ENCODE data around the gene TIMM44. TPM values are rescaled to one million over a fixed set of nuclear protein-coding genes. Genes with fewer than 3 reads are reported as not detected.

The TIMM44 gene
- total RNA-seq, 1 donor from 2014 or later, result 39.0 TPM

- H3K4me3 ChIP-seq (ENCODE audit: low read depth, low read length), result no peak overlapping the region
- DNase-seq (ENCODE audit: low read depth), result no peak
- no peak for TF ChIP-seq CTCF (conservative IDR thresholded peaks at IDR 0.05; ENCODE audit: low read depth, low read length)
These were observed 4.5 kb upstream of the TIMM44 start for GRCh38 chr19:7947939-7948338.

- DNase-seq (ENCODE audit: low read depth), result no peak
- peak; percentile 90 for TF ChIP-seq CTCF (conservative IDR thresholded peaks at IDR 0.05; ENCODE audit: low read depth, low read length)
- peak overlapping the region; percentile 93 for H3K4me3 ChIP-seq (ENCODE audit: low read depth, low read length)
These were observed 803 bp upstream of the TIMM44 start for GRCh38 chr19:7944177-7944761.

- no peak for DNase-seq (ENCODE audit: low read depth)
- peak overlapping the region; percentile 93 for H3K4me3 ChIP-seq (ENCODE audit: low read depth, low read length)
- no peak for TF ChIP-seq CTCF (conservative IDR thresholded peaks at IDR 0.05; ENCODE audit: low read depth, low read length)
These were observed 454 bp downstream of the TIMM44 start for GRCh38 chr19:7942981-7943443.

GRCh38 chr19:7941895-7942596 lies 1.4 kb downstream of the TIMM44 start:
- DNase-seq (ENCODE audit: low read depth), result no peak
- H3K4me3 ChIP-seq (ENCODE audit: low read depth, low read length), result peak overlapping the region; percentile 93
- no peak for TF ChIP-seq CTCF (conservative IDR thresholded peaks at IDR 0.05; ENCODE audit: low read depth, low read length)

- no peak for TF ChIP-seq CTCF (conservative IDR thresholded peaks at IDR 0.05; ENCODE audit: low read depth, low read length)
- DNase-seq (ENCODE audit: low read depth), result no peak
- no peak overlapping the region for H3K4me3 ChIP-seq (ENCODE audit: low read depth, low read length)
These were observed 2.6 kb downstream of the TIMM44 start for GRCh38 chr19:7940841-7941240.

GRCh38 chr19:7934766-7935165 lies 8.7 kb downstream of the TIMM44 start:
- H3K4me3 ChIP-seq (ENCODE audit: low read depth, low read length), result no peak overlapping the region
- no peak for DNase-seq (ENCODE audit: low read depth)
- no peak for TF ChIP-seq CTCF (conservative IDR thresholded peaks at IDR 0.05; ENCODE audit: low read depth, low read length)
